Osteoblast (primary cell): ENCODE results near the gene RASSF5. TPM values are rescaled to one million over a fixed set of nuclear protein-coding genes. Genes with fewer than 3 reads are reported as not detected.

Experiments
- DNase-seq: peaks from one replicate; pipeline ENCODE4 v3.0.0; 2011; ENCODE audit warnings: low spot score, mixed read lengths; ENCODE audit not compliant: insufficient read length; ENCODE audit errors: missing footprints
- H2AFZ ChIP-seq: 2 replicates; pipeline ENCODE4 v1.6.0; 2011; ENCODE audit warnings: mild to moderate bottlenecking, low read length
- H3K27ac ChIP-seq: 2 replicates; pipeline ENCODE4 v1.5.1; 2011; ENCODE audit warnings: mild to moderate bottlenecking, low read depth, low read length, moderate library complexity
- H3K27me3 ChIP-seq: 2 replicates; pipeline ENCODE4 v1.6.0; 2012; ENCODE audit warnings: mild to moderate bottlenecking, control low read depth, inconsistent platforms, low read length, moderate library complexity; ENCODE audit not compliant: insufficient read depth
- H3K36me3 ChIP-seq: 2 replicates; pipeline ENCODE4 v1.5.1; 2011; ENCODE audit warnings: mild to moderate bottlenecking, low read length, control low read depth, moderate library complexity; ENCODE audit not compliant: insufficient read depth
- H3K4me1 ChIP-seq: 2 replicates; pipeline ENCODE4 v1.5.1; 2011; ENCODE audit warnings: mild to moderate bottlenecking, low read length, control low read depth, moderate library complexity; ENCODE audit not compliant: insufficient read depth
- H3K4me2 ChIP-seq: 2 replicates; pipeline ENCODE4 v1.6.0; 2011; ENCODE audit warnings: mild to moderate bottlenecking, low read length; ENCODE audit not compliant: insufficient read depth
- H3K4me3 ChIP-seq: fragments of 200-600 bp; sonication (generic); 3 replicates; pipeline ENCODE4 v1.5.1; 2012; ENCODE audit warnings: mild to moderate bottlenecking, low read length, inconsistent platforms; ENCODE audit not compliant: insufficient read depth
- H3K79me2 ChIP-seq: 2 replicates; pipeline ENCODE4 v1.6.0; 2012; ENCODE audit warnings: mild to moderate bottlenecking, low read length, control low read depth, inconsistent platforms; ENCODE audit not compliant: insufficient read depth
- H3K9me3 ChIP-seq: 2 replicates; pipeline ENCODE4 v1.5.1; 2011; ENCODE audit warnings: low read depth, low read length, control low read depth
- H4K20me1 ChIP-seq: 2 replicates; pipeline ENCODE4 v1.6.0; 2012; ENCODE audit warnings: mild to moderate bottlenecking, low read length, control low read depth; ENCODE audit not compliant: insufficient read depth
- total RNA-seq: library from RNA; depleted of rRNA; stranded (reverse); fragments of >200 nt; gene quantifications from 2 replicates; pipeline ENCODE4 v1.2.3, GENCODE V29; 2012
- TF ChIP-seq, protein P1 (sequence below): IDR thresholded peaks from 2 replicates; pipeline ENCODE4 v1.5.1; 2011; ENCODE audit warnings: mild to moderate bottlenecking, low read depth, low read length, moderate library complexity; ENCODE audit errors: extremely low read depth

Gene RASSF5, protein sequence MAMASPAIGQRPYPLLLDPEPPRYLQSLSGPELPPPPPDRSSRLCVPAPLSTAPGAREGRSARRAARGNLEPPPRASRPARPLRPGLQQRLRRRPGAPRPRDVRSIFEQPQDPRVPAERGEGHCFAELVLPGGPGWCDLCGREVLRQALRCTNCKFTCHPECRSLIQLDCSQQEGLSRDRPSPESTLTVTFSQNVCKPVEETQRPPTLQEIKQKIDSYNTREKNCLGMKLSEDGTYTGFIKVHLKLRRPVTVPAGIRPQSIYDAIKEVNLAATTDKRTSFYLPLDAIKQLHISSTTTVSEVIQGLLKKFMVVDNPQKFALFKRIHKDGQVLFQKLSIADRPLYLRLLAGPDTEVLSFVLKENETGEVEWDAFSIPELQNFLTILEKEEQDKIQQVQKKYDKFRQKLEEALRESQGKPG
- 0.59 and 0.72 TPM in 2 replicates for total RNA-seq

GRCh38 chr1:206507284-206508129 is at the start of gene RASSF5:
Gene RASSF5, plus strand, starts transcription at chr1:206507531. Its CDS starts 72 bp downstream, at chr1:206507603.
- H3K4me1 ChIP-seq: peaks cover 26% of the 10 kb centered on the region
- H3K4me3 ChIP-seq: peak within 1 kb of the TSS; percentile 66
- H3K9me3 ChIP-seq: no peaks in the 10 kb centered on the region
- no peaks in the 10 kb centered on the region for H4K20me1 ChIP-seq
- peaks cover 24% of the 10 kb centered on the region for H3K27me3 ChIP-seq
- peak within 1 kb of the TSS; percentile 52 for H2AFZ ChIP-seq
- H3K36me3 ChIP-seq: no peaks in the 10 kb centered on the region
- DNase-seq: peak; percentile 96
- TF ChIP-seq, protein P1, sequence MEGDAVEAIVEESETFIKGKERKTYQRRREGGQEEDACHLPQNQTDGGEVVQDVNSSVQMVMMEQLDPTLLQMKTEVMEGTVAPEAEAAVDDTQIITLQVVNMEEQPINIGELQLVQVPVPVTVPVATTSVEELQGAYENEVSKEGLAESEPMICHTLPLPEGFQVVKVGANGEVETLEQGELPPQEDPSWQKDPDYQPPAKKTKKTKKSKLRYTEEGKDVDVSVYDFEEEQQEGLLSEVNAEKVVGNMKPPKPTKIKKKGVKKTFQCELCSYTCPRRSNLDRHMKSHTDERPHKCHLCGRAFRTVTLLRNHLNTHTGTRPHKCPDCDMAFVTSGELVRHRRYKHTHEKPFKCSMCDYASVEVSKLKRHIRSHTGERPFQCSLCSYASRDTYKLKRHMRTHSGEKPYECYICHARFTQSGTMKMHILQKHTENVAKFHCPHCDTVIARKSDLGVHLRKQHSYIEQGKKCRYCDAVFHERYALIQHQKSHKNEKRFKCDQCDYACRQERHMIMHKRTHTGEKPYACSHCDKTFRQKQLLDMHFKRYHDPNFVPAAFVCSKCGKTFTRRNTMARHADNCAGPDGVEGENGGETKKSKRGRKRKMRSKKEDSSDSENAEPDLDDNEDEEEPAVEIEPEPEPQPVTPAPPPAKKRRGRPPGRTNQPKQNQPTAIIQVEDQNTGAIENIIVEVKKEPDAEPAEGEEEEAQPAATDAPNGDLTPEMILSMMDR: no peak
- H3K27ac ChIP-seq: no peak within 1 kb of the TSS
- peak within 1 kb of the TSS; percentile 74 for H3K4me2 ChIP-seq
- H3K79me2 ChIP-seq: no peaks in the 10 kb centered on the region

GRCh38 chr1:206459703-206460102 is 47.6 kb upstream of the RASSF5 start:
- TF ChIP-seq, protein P1: no peak
- H3K36me3 ChIP-seq: peaks cover 61% of the 10 kb centered on the region
- H3K79me2 ChIP-seq: no peaks in the 10 kb centered on the region
- no peak overlapping the region for H2AFZ ChIP-seq
- DNase-seq: no peak
- no peaks in the 10 kb centered on the region for H3K27me3 ChIP-seq
- no peak overlapping the region for H3K4me3 ChIP-seq
- no peak overlapping the region for H3K27ac ChIP-seq
- peaks cover 15% of the 10 kb centered on the region for H3K4me1 ChIP-seq
- no peaks in the 10 kb centered on the region for H4K20me1 ChIP-seq
- H3K4me2 ChIP-seq: no peak overlapping the region
- no peaks in the 10 kb centered on the region for H3K9me3 ChIP-seq

- no peaks in the 10 kb centered on the region for H4K20me1 ChIP-seq
- no peaks in the 10 kb centered on the region for H3K9me3 ChIP-seq
- H3K79me2 ChIP-seq: no peaks in the 10 kb centered on the region
- DNase-seq: no peak
- H3K27me3 ChIP-seq: no peaks in the 10 kb centered on the region
- H3K4me2 ChIP-seq: no peak overlapping the region
- H3K4me3 ChIP-seq: no peak overlapping the region
- H3K4me1 ChIP-seq: peaks cover 23% of the 10 kb centered on the region
- H2AFZ ChIP-seq: no peak overlapping the region
- H3K27ac ChIP-seq: no peak overlapping the region
- TF ChIP-seq, protein P1: no peak
- H3K36me3 ChIP-seq: peaks cover 48% of the 10 kb centered on the region
Measured at GRCh38 chr1:206460836-206461426, 46.4 kb upstream of the RASSF5 start.
